ENCODE data around the gene IER3IP1. TPM values are rescaled to one million over a fixed set of nuclear protein-coding genes. Genes with fewer than 3 reads are reported as not detected.
"Not testable (repeated sequence)": the region's sequence is repeated elsewhere in the genome, so short reads cannot be mapped to it uniquely, and the experiment has no call there.

Gene IER3IP1
- total and polyA plus RNA-seq, 8 donors = under 0.01 to 39.1 (median 12.0) TPM

DNA sequence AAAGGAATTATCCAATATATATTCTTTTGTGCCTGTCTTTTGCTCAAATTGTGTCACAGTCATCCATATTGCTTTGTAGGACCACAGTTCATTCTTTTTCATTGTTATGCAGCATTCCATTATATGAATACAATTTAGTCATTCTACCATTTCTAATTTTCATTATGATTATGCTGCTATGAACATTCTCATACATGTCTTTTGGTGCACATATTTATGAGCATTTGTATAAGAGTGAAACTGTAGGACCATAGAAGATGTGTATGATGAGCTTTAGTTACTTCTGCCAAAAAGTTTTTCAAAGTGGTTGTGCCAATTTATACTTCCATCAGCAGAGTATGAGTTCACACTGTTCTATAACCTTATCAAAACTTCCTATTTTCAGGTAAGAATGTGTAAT is 7.7 kb downstream of the IER3IP1 start:
- H3K4me3 ChIP-seq = no peak overlapping the region
- peaks cover 0 to 4% (median 0%) of the 10 kb centered on the region in 4 donors for H3K36me3 ChIP-seq
- H3K27ac ChIP-seq = no peak overlapping the region
- intact Hi-C loops (cut with DNase I; ENCODE audit: low total_unique reads) = no loop called here
- no peaks in the 10 kb centered on the region for H3K27me3 ChIP-seq
- H3K4me1 ChIP-seq = peaks cover 0 to 42% (median 25%) of the 10 kb centered on the region in 4 donors
- no peaks in the 10 kb centered on the region for H3K9me3 ChIP-seq
- no peak for DNase-seq
- TF ChIP-seq EP300 (IDR thresholded peaks at IDR 0.05) (no peak), POLR2A (IDR thresholded peaks at IDR 0.05) (no peak), POLR2AphosphoS5 (IDR thresholded peaks at IDR 0.05) (no peak)
- TF ChIP-seq, protein P1, sequence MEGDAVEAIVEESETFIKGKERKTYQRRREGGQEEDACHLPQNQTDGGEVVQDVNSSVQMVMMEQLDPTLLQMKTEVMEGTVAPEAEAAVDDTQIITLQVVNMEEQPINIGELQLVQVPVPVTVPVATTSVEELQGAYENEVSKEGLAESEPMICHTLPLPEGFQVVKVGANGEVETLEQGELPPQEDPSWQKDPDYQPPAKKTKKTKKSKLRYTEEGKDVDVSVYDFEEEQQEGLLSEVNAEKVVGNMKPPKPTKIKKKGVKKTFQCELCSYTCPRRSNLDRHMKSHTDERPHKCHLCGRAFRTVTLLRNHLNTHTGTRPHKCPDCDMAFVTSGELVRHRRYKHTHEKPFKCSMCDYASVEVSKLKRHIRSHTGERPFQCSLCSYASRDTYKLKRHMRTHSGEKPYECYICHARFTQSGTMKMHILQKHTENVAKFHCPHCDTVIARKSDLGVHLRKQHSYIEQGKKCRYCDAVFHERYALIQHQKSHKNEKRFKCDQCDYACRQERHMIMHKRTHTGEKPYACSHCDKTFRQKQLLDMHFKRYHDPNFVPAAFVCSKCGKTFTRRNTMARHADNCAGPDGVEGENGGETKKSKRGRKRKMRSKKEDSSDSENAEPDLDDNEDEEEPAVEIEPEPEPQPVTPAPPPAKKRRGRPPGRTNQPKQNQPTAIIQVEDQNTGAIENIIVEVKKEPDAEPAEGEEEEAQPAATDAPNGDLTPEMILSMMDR (IDR thresholded peaks at IDR 0.05) = no peak

DNA sequence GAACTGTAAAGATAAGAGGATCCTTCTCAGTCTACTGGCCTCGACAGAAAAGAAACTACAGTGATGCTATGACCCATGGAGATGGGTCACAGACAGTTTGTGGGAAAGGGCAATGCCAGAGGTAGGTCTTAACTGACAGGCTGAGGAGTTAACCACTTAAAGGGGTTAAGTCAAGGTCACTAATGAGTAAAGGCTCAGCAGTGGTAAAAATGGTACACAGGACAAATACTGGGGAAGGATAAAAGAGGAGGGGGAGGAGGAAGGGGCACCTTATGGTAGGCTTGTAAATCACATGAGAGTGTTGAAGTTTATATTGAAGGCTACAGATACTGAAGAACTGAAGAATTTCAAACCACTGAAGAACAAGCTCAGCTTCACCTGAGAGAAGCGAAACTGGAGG is 9.9 kb downstream of the IER3IP1 start:
- peaks cover 0 to 4% (median 0%) of the 10 kb centered on the region in 4 donors for H3K36me3 ChIP-seq
- peaks cover 0 to 32% (median 18%) of the 10 kb centered on the region in 4 donors for H3K4me1 ChIP-seq
- H3K27me3 ChIP-seq = no peaks in the 10 kb centered on the region
- no peak for DNase-seq
- H3K4me3 ChIP-seq = no peak overlapping the region
- no peak for TF ChIP-seq POLR2AphosphoS5 (IDR thresholded peaks at IDR 0.05)
- TF ChIP-seq, protein P1 (IDR thresholded peaks at IDR 0.05) = no peak
- TF ChIP-seq POLR2A (IDR thresholded peaks at IDR 0.05) = no peak
- TF ChIP-seq EP300 (IDR thresholded peaks at IDR 0.05) = no peak
- 64 to 71% (median 65%) methylated on average over 2 of the region's 2 CpGs for WGBS, 5 donors
- H3K9me3 ChIP-seq = no peaks in the 10 kb centered on the region
- H3K27ac ChIP-seq = no peak overlapping the region
- intact Hi-C loops (cut with DNase I; ENCODE audit: low total_unique reads) = no loop called here

DNA sequence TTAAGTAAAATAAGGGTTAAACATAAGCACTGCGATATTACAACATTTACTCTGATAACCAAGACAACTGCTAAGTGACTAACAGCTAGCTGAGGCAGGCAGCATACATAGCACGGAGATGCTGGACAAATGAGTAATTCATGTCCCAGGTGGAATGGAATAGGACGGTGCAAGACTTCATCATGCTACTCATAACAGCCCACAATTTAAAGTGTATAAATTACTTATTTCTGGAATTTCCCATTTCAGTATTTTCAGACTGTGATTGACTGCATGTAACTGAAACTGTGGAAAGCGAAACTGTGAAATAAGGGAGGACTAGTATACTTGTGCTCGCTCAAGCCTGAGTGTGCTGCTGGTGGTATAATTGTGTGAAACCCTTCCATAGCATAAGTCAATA is 12.9 kb downstream of the IER3IP1 start:
- Histone ChIP-seq H3K36me3 (peaks cover 0 to 4% (median 0%) of the 10 kb centered on the region in 4 donors), H3K27me3 (no peaks in the 10 kb centered on the region), H3K4me1 (peaks cover 0 to 32% (median 11%) of the 10 kb centered on the region in 4 donors), H3K9me3 (no peaks in the 10 kb centered on the region), H3K27ac (no peak overlapping the region), H3K4me3 (no peak overlapping the region)
- intact Hi-C loops (cut with DNase I; ENCODE audit: low total_unique reads) = no loop called here
- WGBS, 5 donors = 64 to 76% (median 72%) methylated on average over 5 of the region's 5 CpGs
- TF ChIP-seq POLR2A (IDR thresholded peaks at IDR 0.05) (no peak), POLR2AphosphoS5 (IDR thresholded peaks at IDR 0.05) (no peak), EP300 (IDR thresholded peaks at IDR 0.05) (no peak)
- TF ChIP-seq, protein P1 (IDR thresholded peaks at IDR 0.05) = no peak
- peak in 1 of 2 donors; percentile 8 for DNase-seq

DNA sequence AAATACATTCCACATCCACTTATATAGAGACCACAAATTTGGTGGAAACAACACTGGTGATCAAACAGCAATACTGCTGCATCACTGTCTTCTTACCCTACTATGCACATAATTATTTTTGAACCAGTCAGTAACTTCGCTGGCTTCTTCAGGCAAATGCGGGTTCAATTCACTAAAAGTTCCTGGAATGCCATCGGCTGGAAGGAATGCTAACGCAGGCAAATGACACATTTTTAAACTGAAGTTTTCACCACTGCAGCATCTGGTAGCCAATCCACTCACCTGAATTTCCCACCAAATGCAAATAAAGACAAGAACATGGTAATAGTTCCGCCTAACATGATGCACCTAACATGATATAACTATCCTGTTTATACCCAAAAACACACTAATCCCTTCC is 15.9 kb downstream of the IER3IP1 start:
- Histone ChIP-seq H3K4me1 (peaks cover 0 to 15% (median 3%) of the 10 kb centered on the region in 4 donors), H3K27me3 (no peaks in the 10 kb centered on the region), H3K27ac (no peak overlapping the region), H3K4me3 (no peak overlapping the region), H3K9me3 (no peaks in the 10 kb centered on the region), H3K36me3 (peaks cover 0 to 12% (median 6%) of the 10 kb centered on the region in 4 donors)
- DNase-seq = no peak
- intact Hi-C loops (cut with DNase I; ENCODE audit: low total_unique reads) = no loop called here
- WGBS, 5 donors = 87 to 99% (median 97%) methylated on average over 5 of the region's 5 CpGs
- TF ChIP-seq EP300 (IDR thresholded peaks at IDR 0.05) = no peak
- no peak for TF ChIP-seq POLR2AphosphoS5 (IDR thresholded peaks at IDR 0.05)
- TF ChIP-seq, protein P1 (IDR thresholded peaks at IDR 0.05) = no peak
- TF ChIP-seq POLR2A (IDR thresholded peaks at IDR 0.05) = no peak

DNA sequence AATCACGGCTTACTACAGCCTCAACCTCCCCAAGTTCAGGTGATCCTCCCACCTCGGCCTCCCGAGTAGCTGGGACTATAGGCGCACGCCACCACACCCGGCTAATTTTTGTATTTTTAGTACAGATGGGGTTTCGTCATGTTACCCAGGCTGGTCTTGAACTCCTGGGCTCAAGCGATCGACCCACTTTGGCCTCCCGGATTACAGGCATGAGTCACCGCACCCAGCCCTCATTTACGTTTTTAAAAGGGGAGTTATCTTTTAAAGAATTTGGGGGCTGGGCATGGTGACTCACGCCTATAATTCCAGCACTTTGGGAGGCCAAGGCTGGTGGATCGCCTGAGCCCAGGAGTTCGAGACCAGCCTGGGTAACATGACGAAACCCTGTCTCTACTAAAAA is 17.8 kb downstream of the IER3IP1 start:
- peaks cover 0 to 29% (median 23%) of the 10 kb centered on the region in 4 donors for H3K36me3 ChIP-seq
- H3K4me1 ChIP-seq; H3K27me3 ChIP-seq; H3K9me3 ChIP-seq; H3K4me3 ChIP-seq; intact Hi-C loops (cut with DNase I; ENCODE audit: low total_unique reads); DNase-seq; H3K27ac ChIP-seq: not testable (repeated sequence)
- WGBS, 5 donors = 91 to 96% (median 94%) methylated on average over 16 of the region's 16 CpGs
